Transverse colon (tissue), 4 donors: ENCODE measurements around the gene JARID2. TPM values are rescaled to one million over a fixed set of nuclear protein-coding genes. Genes with fewer than 3 reads are reported as not detected.

Source experiments
- DNase-seq: peaks from one replicate; pipeline ENCODE4 v3.0.0-alpha.2; 2019
- H3K27ac ChIP-seq, 4 donors: fragments of 200-600 bp; sonication (generic); 2 replicates each; pipeline ENCODE4 v1.5.1; 2016 to 2018; ENCODE audit warnings: inconsistent platforms in 4 of 4
- H3K27me3 ChIP-seq: fragments of 200-600 bp; sonication (generic); 2 replicates; pipeline ENCODE4 v1.5.1; 2017; ENCODE audit warnings: inconsistent platforms
- H3K36me3 ChIP-seq, 4 donors: fragments of 200-600 bp; sonication (generic); 2 replicates each; pipeline ENCODE4 v1.5.1; 2017 to 2019; ENCODE audit warnings: inconsistent platforms in 4 of 4
- H3K4me1 ChIP-seq, 4 donors: fragments of 200-600 bp; sonication (generic); 2 replicates each; pipeline ENCODE4 v1.5.1; 2017 to 2020; ENCODE audit warnings: inconsistent platforms in 4 of 4
- H3K4me3 ChIP-seq, 4 donors: fragments of 200-600 bp; sonication (generic); 1 replicate in 1 of 4; 2 replicates in 3 of 4; pipeline versions ENCODE4 v1.5.1 to v1.6.1; 2017 to 2019; ENCODE audit warnings: inconsistent platforms in 4 of 4
- H3K9me3 ChIP-seq, 2 donors: fragments of 200-600 bp; sonication (generic); 2 replicates each; pipeline ENCODE4 v1.5.1; 2017 to 2019; ENCODE audit warnings: inconsistent platforms in 2 of 2
- EP300 ChIP-seq: sonication (generic); formaldehyde crosslinking; IDR thresholded peaks from one replicate; pipeline ENCODE4 v1.6.1; 2017; ENCODE audit warnings: antibody characterized with exemption, low read depth
- POLR2A ChIP-seq: fragments of 450-650 bp; IDR thresholded peaks from one replicate; pipeline ENCODE4 v1.6.1; 2016; ENCODE audit warnings: antibody characterized with exemption, mild to moderate bottlenecking, moderate library complexity
- POLR2AphosphoS5 ChIP-seq, 3 donors: sonication (generic); formaldehyde crosslinking; IDR thresholded peaks; one replicate each; pipeline ENCODE4 v1.6.1; 2016; ENCODE audit warnings: antibody characterized with exemption in 3 of 3
- WGBS, 2 donors: methylation state at CpG; one replicate each; pipeline ENCODE4 v1.1.5; 2018; ENCODE audit warnings: low coverage in 1 of 2; 5-methylcytosine and 5-hydroxymethylcytosine counted together
- in situ Hi-C, 4 donors: fragments of 200-750 bp; cut with MboI; loops; one replicate each; pipeline versions ENCODE4 v1.15.0 to v1.15.1; 2017; ENCODE audit warnings: low sequenced_read_pairs in 3 of 4, low pct_ligation_motif_present in 1 of 4, low pct_unique_long_range_greater_than_20kb in 1 of 4
- intact Hi-C: fragments of 100-400 bp; cut with DNase I; formaldehyde crosslinking; loops from one replicate; pipeline ENCODE4 v1.15.1; 2023; ENCODE audit warnings: low total_unique reads
- total RNA-seq, 4 donors: library from RNA; depleted of rRNA; stranded (reverse); fragments of >200 nt; gene quantifications; one replicate each; pipeline ENCODE4 v1.1.0, GENCODE V29; 2016
- TF ChIP-seq, protein P1 (sequence below), 5 experiments: fragments of 200-600 bp in 3 of 5; fragments of 450-650 bp in 2 of 5; sonication (generic) in 3 of 5; IDR thresholded peaks; 1 replicate in 2 of 5; 2 replicates in 3 of 5; pipeline ENCODE4 v1.5.1; 2016 to 2017; ENCODE audit warnings: antibody characterized with exemption in 5 of 5, inconsistent platforms in 3 of 5, mild to moderate bottlenecking in 2 of 5, moderate library complexity in 1 of 5

The JARID2 gene
- total RNA-seq, 4 donors from 2014 or later = 9.4 to 18.7 (median 10.9) TPM

GRCh38 chr6:15508931-15509330, 263.1 kb downstream of the JARID2 start:
- Histone ChIP-seq H3K9me3 (no peaks in the 10 kb centered on the region), H3K36me3 (peaks cover 0 to 12% (median 3%) of the 10 kb centered on the region in 4 donors), H3K4me3 (no peak overlapping the region), H3K4me1 (peaks cover 5 to 20% (median 5%) of the 10 kb centered on the region in 4 donors), H3K27ac (no peak overlapping the region), H3K27me3 (no peaks in the 10 kb centered on the region)
- TF ChIP-seq POLR2AphosphoS5 (IDR thresholded peaks at IDR 0.05) = no peak
- no peak for TF ChIP-seq EP300
- no peak for TF ChIP-seq POLR2A
- TF ChIP-seq, protein P1, sequence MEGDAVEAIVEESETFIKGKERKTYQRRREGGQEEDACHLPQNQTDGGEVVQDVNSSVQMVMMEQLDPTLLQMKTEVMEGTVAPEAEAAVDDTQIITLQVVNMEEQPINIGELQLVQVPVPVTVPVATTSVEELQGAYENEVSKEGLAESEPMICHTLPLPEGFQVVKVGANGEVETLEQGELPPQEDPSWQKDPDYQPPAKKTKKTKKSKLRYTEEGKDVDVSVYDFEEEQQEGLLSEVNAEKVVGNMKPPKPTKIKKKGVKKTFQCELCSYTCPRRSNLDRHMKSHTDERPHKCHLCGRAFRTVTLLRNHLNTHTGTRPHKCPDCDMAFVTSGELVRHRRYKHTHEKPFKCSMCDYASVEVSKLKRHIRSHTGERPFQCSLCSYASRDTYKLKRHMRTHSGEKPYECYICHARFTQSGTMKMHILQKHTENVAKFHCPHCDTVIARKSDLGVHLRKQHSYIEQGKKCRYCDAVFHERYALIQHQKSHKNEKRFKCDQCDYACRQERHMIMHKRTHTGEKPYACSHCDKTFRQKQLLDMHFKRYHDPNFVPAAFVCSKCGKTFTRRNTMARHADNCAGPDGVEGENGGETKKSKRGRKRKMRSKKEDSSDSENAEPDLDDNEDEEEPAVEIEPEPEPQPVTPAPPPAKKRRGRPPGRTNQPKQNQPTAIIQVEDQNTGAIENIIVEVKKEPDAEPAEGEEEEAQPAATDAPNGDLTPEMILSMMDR (IDR thresholded peaks at IDR 0.05) = no peak
- in situ Hi-C loops (loop anchor here in 1 of 4 donors (25.0 kb wide), 1 partner anchor 103 kb away; no protein-coding TSS in a partner anchor), intact Hi-C loops (loop anchor here (10.0 kb wide), 1 partner anchor 116 kb away; no protein-coding TSS in a partner anchor)
- no peak for DNase-seq
- 90 to 93% methylated on average over 7 to 15 of the region's 15 CpGs for whole genome bisulfite sequencing, 2 donors

- Histone ChIP-seq H3K36me3 (peaks cover 0 to 12% (median 3%) of the 10 kb centered on the region in 4 donors), H3K27me3 (no peaks in the 10 kb centered on the region), H3K9me3 (no peaks in the 10 kb centered on the region), H3K27ac (no peak overlapping the region), H3K4me1 (peaks cover 3 to 15% (median 5%) of the 10 kb centered on the region in 4 donors), H3K4me3 (no peak overlapping the region)
- in situ Hi-C loops (loop anchor here in 1 of 4 donors (25.0 kb wide), 1 partner anchor 103 kb away; no protein-coding TSS in a partner anchor), intact Hi-C loops (loop anchor here (10.0 kb wide), 1 partner anchor 115 kb away; no protein-coding TSS in a partner anchor)
- TF ChIP-seq, protein P1 (IDR thresholded peaks at IDR 0.05) = no peak
- no peak for TF ChIP-seq POLR2AphosphoS5 (IDR thresholded peaks at IDR 0.05)
- TF ChIP-seq EP300 = no peak
- TF ChIP-seq POLR2A = no peak
- DNase-seq = no peak
- 70 to 87% methylated on average over 2 to 13 of the region's 13 CpGs for WGBS, 2 donors
Measured at GRCh38 chr6:15509335-15509933, 263.6 kb downstream of the JARID2 start.

DNA sequence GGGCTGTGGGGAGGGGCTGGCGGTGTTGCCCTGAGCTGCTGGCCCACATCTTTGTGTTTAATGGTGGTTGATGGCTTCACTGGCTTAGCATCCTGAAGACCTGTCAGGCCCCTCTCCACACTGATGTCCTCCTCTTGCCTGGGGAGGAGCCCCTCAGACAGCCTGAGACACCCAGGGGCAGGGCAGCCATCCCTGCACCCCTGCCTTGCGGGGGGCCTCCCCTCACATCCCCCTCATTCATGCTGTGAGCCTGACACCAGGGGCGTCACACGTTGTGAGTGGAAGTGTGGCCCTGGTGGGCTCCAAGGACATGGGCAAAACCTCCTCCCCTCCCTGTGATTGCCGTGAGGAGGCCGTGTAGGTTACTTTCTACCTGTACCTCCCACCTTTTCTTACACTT, 264.3 kb downstream of the JARID2 start:
- DNase-seq = no peak
- 89% methylated on average over 6 of the region's 6 CpGs; no CpG with 5 or more reads in 1 of the 2 donors for WGBS, 2 donors
- TF ChIP-seq POLR2A = no peak
- no peak for TF ChIP-seq POLR2AphosphoS5 (IDR thresholded peaks at IDR 0.05)
- TF ChIP-seq, protein P1 (IDR thresholded peaks at IDR 0.05) = no peak
- TF ChIP-seq EP300 = no peak
- Histone ChIP-seq H3K27me3 (no peaks in the 10 kb centered on the region), H3K27ac (no peak overlapping the region), H3K9me3 (no peaks in the 10 kb centered on the region), H3K4me3 (no peak overlapping the region), H3K4me1 (peaks cover 3 to 11% (median 5%) of the 10 kb centered on the region in 4 donors), H3K36me3 (peaks cover 0 to 12% (median 3%) of the 10 kb centered on the region in 4 donors)
- intact Hi-C loops (no loop called here), in situ Hi-C loops (loop anchor here in 1 of 4 donors (25.0 kb wide), 1 partner anchor 102 kb away; no protein-coding TSS in a partner anchor)

DNA sequence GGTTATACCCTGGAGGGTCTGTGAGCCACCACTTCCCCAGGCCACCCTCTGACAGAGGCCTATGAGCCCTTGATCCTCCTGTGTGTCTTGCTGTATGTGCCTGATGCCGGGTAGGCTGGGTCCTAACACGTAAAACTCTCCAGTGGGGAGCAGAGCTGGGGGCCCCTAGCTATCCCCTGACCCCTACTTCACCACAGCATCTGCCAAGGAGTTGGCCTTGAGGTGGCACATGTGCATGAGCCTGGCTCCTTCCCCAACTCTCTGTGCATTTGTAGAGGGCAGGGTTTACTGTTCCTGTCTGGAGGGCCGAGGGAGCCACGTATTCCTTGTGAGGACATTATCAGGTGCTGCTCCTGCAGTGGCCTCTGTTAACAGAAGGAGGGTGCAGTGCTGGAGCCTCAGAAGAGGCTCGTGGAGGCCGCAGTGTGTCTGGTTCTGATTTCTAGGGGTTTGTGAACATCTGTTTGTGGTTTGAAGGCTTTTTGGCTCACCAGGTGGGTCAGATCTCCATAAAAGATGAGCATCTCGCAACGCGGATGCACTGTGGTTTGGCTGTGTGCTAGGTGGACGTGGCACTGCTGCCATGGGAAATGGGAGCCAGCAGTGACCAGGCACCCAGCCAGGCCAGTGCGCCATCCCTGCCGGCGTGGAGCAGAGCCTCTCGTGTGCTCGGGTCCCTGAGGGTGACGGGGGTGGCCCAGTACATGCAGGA, 264.8 kb downstream of the JARID2 start:
- H3K27ac ChIP-seq = no peak overlapping the region
- H3K4me1 ChIP-seq = peaks cover 0 to 5% (median under 1%) of the 10 kb centered on the region in 4 donors
- 82% methylated on average over 16 of the region's 16 CpGs; no CpG with 5 or more reads in 1 of the 2 donors for WGBS, 2 donors
- H3K27me3 ChIP-seq = no peaks in the 10 kb centered on the region
- peaks cover 0 to 12% (median 3%) of the 10 kb centered on the region in 4 donors for H3K36me3 ChIP-seq
- DNase-seq = no peak
- H3K4me3 ChIP-seq = no peak overlapping the region
- in situ Hi-C loops = loop anchor here in 1 of 4 donors (25.0 kb wide), 1 partner anchor 102 kb away; no protein-coding TSS in a partner anchor
- intact Hi-C loops = no loop called here
- no peaks in the 10 kb centered on the region for H3K9me3 ChIP-seq
- no peak for TF ChIP-seq POLR2AphosphoS5 (IDR thresholded peaks at IDR 0.05)
